Breast epithelium (tissue), 3 donors: ENCODE measurements around the gene CXCR4.

Source experiments
- CTCF ChIP-seq, 3 donors: fragments of 450-650 bp; IDR thresholded peaks; one replicate each; pipeline ENCODE4 v1.5.1; 2016 to 2017; ENCODE audit warnings: antibody characterized with exemption in 3 of 3, mild to moderate bottlenecking in 3 of 3, moderate library complexity in 3 of 3
- POLR2A ChIP-seq: fragments of 450-650 bp; IDR thresholded peaks from one replicate; pipeline ENCODE4 v1.6.1; 2016; ENCODE audit warnings: antibody characterized with exemption, mild to moderate bottlenecking, moderate library complexity

GRCh38 chr2:136139631-136140030, 21.7 kb upstream of the CXCR4 start:
- no peak for TF ChIP-seq CTCF (IDR thresholded peaks at IDR 0.05)
- TF ChIP-seq POLR2A: no peak
